Tibial artery (tissue), 4 donors: ENCODE measurements around the gene CIAO3.
"Not testable (repeated sequence)": the region's sequence is repeated elsewhere in the genome, so short reads cannot be mapped to it uniquely, and the experiment has no call there.

Experiments
- DNase-seq, 2 donors: peaks; one replicate each; pipeline ENCODE4 v3.0.0-alpha.2; 2019
- H3K27ac ChIP-seq, 2 donors: fragments of 200-600 bp; sonication (generic) in 1 of 2; 1 replicate in 1 of 2; 2 replicates in 1 of 2; pipeline ENCODE4 v1.5.1; 2018 to 2019; ENCODE audit warnings: mild to moderate bottlenecking in 1 of 2
- H3K27me3 ChIP-seq, 2 donors: fragments of 200-600 bp; sonication (generic) in 1 of 2; one replicate each; pipeline versions ENCODE4 v1.5.1 to v1.6.0; 2016 to 2019
- H3K36me3 ChIP-seq, 3 donors: fragments of 200-600 bp; sonication (generic) in 2 of 3; one replicate each; pipeline ENCODE4 v1.5.1; 2016 to 2019; ENCODE audit warnings: mild to moderate bottlenecking in 2 of 3
- H3K4me1 ChIP-seq, 4 donors: fragments of 200-600 bp; sonication (generic) in 2 of 4; 1 replicate in 3 of 4; 2 replicates in 1 of 4; pipeline ENCODE4 v1.5.1; 2016 to 2019
- H3K4me3 ChIP-seq, 2 donors: fragments of 200-600 bp; sonication (generic) in 1 of 2; 1 replicate in 1 of 2; 2 replicates in 1 of 2; pipeline ENCODE4 v1.5.1; 2018 to 2019; ENCODE audit warnings: mild to moderate bottlenecking in 2 of 2
- H3K9me3 ChIP-seq, 3 donors: fragments of 200-600 bp; sonication (generic) in 1 of 3; one replicate each; pipeline ENCODE4 v1.5.1; 2016 to 2019
- intact Hi-C: fragments of 100-400 bp; cut with DNase I; formaldehyde crosslinking; loops from one replicate; pipeline ENCODE4 v1.15.0; 2023; ENCODE audit warnings: low total_unique reads
- TF ChIP-seq, protein P1 (sequence below), 2 experiments: fragments of 200-600 bp in 1 of 2; fragments of 450-650 bp in 1 of 2; IDR thresholded peaks; one replicate each; pipeline ENCODE4 v1.5.1; 2017 to 2019; ENCODE audit warnings: antibody characterized with exemption in 2 of 2, mild to moderate bottlenecking in 1 of 2, moderate library complexity in 1 of 2

CIAO3 gene

GRCh38 chr16:746637-747036 lies 5.8 kb upstream of the CIAO3 start:
- H3K36me3 ChIP-seq = no peaks in the 10 kb centered on the region
- H3K27ac ChIP-seq = no peak overlapping the region
- H3K4me3 ChIP-seq = no peak overlapping the region
- H3K9me3 ChIP-seq = no peaks in the 10 kb centered on the region
- TF ChIP-seq, protein P1, sequence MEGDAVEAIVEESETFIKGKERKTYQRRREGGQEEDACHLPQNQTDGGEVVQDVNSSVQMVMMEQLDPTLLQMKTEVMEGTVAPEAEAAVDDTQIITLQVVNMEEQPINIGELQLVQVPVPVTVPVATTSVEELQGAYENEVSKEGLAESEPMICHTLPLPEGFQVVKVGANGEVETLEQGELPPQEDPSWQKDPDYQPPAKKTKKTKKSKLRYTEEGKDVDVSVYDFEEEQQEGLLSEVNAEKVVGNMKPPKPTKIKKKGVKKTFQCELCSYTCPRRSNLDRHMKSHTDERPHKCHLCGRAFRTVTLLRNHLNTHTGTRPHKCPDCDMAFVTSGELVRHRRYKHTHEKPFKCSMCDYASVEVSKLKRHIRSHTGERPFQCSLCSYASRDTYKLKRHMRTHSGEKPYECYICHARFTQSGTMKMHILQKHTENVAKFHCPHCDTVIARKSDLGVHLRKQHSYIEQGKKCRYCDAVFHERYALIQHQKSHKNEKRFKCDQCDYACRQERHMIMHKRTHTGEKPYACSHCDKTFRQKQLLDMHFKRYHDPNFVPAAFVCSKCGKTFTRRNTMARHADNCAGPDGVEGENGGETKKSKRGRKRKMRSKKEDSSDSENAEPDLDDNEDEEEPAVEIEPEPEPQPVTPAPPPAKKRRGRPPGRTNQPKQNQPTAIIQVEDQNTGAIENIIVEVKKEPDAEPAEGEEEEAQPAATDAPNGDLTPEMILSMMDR (IDR thresholded peaks at IDR 0.05) = no peak
- H3K4me1 ChIP-seq = peaks cover 0 to 5% (median 0%) of the 10 kb centered on the region in 4 donors
- intact Hi-C loops = no loop called here
- peaks cover 0 to 22% of the 10 kb centered on the region in 2 donors for H3K27me3 ChIP-seq
- no peak for DNase-seq

GRCh38 chr16:745739-746138 lies 4.9 kb upstream of the CIAO3 start:
- H3K36me3 ChIP-seq = no peaks in the 10 kb centered on the region
- H3K4me3 ChIP-seq = no peak overlapping the region
- H3K27ac ChIP-seq = no peak overlapping the region
- peaks cover 0 to 6% (median 5%) of the 10 kb centered on the region in 4 donors for H3K4me1 ChIP-seq
- no peaks in the 10 kb centered on the region for H3K9me3 ChIP-seq
- TF ChIP-seq, protein P1 (IDR thresholded peaks at IDR 0.05) = no peak
- no peak for DNase-seq
- H3K27me3 ChIP-seq = peaks cover 0 to 22% of the 10 kb centered on the region in 2 donors
- intact Hi-C loops = no loop called here

DNA sequence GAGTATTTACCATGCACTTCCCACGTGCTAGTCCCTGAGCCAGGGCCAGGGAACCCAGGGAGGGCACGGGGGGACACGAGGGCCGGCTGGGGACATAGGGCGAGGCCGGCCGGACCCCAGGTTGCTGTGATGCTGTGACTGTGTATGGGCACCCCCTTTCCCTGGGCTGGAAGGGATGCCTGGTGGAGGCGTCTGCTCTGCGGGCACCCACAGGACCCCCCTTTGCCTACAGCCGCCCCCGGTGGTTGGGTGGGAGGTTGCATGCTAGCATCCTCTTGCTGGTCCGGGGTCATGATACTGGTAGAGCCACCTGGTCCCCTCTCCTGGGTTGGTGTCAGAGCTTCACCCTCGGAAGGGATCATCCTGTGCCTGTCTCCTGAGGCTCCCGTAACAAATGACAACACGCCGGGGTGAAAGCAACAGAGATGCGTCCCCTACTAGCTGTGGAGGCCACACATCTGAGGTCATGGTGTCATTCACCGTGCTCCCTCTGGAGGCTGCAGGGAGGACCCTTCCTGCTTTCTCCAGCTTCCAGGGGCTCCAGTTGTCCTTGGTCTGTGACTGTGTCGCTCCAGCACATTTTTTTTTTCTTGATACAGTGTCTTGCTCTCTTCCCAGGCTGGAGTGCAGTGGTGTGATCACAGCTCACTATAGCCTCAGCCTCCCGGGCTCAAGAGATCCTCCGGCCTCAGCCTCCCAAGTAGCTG lies 3.1 kb upstream of the CIAO3 start:
- intact Hi-C loops = no loop called here
- DNase-seq = no peak
- TF ChIP-seq, protein P1 (IDR thresholded peaks at IDR 0.05) = no peak
- Histone ChIP-seq H3K27me3 (peaks cover 0 to 22% of the 10 kb centered on the region in 2 donors), H3K36me3 (peaks cover 0 to 5% (median 0%) of the 10 kb centered on the region in 3 donors), H3K9me3 (no peaks in the 10 kb centered on the region), H3K27ac (no peak overlapping the region), H3K4me3 (no peak overlapping the region), H3K4me1 (peaks cover 4 to 16% (median 16%) of the 10 kb centered on the region in 4 donors)

DNA sequence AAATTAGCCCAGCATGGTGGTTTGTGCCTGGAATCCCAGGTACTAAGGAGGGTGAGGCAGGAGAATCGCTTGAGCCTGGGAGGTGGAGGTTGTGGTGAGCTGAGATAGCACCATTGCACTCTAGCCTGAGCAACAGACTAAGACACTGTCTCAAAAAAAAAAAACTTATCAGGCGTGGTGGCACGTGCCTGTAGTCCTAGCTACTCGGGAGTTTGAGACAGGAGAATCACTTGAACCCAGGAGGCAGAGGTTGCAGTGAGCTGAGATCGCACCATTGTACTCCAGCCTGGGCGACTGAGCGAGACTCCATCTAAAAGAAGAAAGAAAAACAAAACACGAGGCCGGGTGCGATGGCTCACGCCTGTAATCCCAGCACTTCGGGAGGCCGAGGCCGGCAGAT lies 2.1 kb upstream of the CIAO3 start:
- Histone ChIP-seq H3K4me1 (peaks cover 4 to 16% (median 16%) of the 10 kb centered on the region in 4 donors), H3K27me3 (peaks cover 0 to 22% of the 10 kb centered on the region in 2 donors), H3K36me3 (peaks cover 0 to 12% (median 2%) of the 10 kb centered on the region in 3 donors)
- H3K9me3 ChIP-seq, intact Hi-C loops, H3K27ac ChIP-seq, DNase-seq, H3K4me3 ChIP-seq: not testable (repeated sequence)

- Histone ChIP-seq H3K27me3 (peaks cover 0 to 22% of the 10 kb centered on the region in 2 donors), H3K36me3 (peaks cover 4 to 20% (median 10%) of the 10 kb centered on the region in 3 donors), H3K4me3 (no peak overlapping the region), H3K4me1 (peaks cover 4 to 16% (median 16%) of the 10 kb centered on the region in 4 donors), H3K27ac (no peak overlapping the region), H3K9me3 (no peaks in the 10 kb centered on the region)
- DNase-seq = no peak
- intact Hi-C loops = loop anchor here (2.0 kb wide), 1 partner anchor 27 kb away; the partner anchor contains the start of gene METRN
- TF ChIP-seq, protein P1 (IDR thresholded peaks at IDR 0.05) = no peak
Observed at GRCh38 chr16:741986-742629, 1.3 kb upstream of the CIAO3 start.

GRCh38 chr16:740459-740763 lies 386 bp downstream of the CIAO3 start:
- H3K4me3 ChIP-seq = peak overlapping the region; percentile 71 to 88
- H3K27ac ChIP-seq = peak overlapping the region; percentile 65 to 69
- no peaks in the 10 kb centered on the region for H3K9me3 ChIP-seq
- no peak for DNase-seq
- TF ChIP-seq, protein P1 (IDR thresholded peaks at IDR 0.05) = no peak
- H3K36me3 ChIP-seq = peaks cover 19 to 37% (median 25%) of the 10 kb centered on the region in 3 donors
- peaks cover 0 to 22% of the 10 kb centered on the region in 2 donors for H3K27me3 ChIP-seq
- intact Hi-C loops = loop anchor here (2.0 kb wide), 1 partner anchor 26 kb away; the partner anchor contains the start of gene METRN
- peaks cover 4 to 16% (median 16%) of the 10 kb centered on the region in 4 donors for H3K4me1 ChIP-seq
